HL-60/S4 treated with phorbol 12-myristate 13-acetate at 8.2 ng/mL for 4 days and 3 days (cell line): ENCODE data around the gene PATZ1.

Experiments
- in situ Hi-C: fragments of 300-500 bp; cut with MboI; formaldehyde crosslinking; loops from 2 replicates; pipeline ENCODE4 v1.15.0; 2022; ENCODE audit warnings: low sequenced_read_pairs

The PATZ1 gene

GRCh38 chr22:31284281-31285155, 61.6 kb downstream of the PATZ1 start:
- in situ Hi-C loops: no loop called here

GRCh38 chr22:31282748-31283468, 63.2 kb downstream of the PATZ1 start:
- in situ Hi-C loops: no loop called here

GRCh38 chr22:31281733-31282132, 64.4 kb downstream of the PATZ1 start:
- in situ Hi-C loops: no loop called here

GRCh38 chr22:31279821-31280505, 66.2 kb downstream of the PATZ1 start:
- in situ Hi-C loops: no loop called here

GRCh38 chr22:31279327-31279669, 66.8 kb downstream of the PATZ1 start:
- in situ Hi-C loops: no loop called here

GRCh38 chr22:31278626-31279326, 67.4 kb downstream of the PATZ1 start:
- in situ Hi-C loops: no loop called here

GRCh38 chr22:31278151-31278621, 68.0 kb downstream of the PATZ1 start:
- in situ Hi-C loops: no loop called here

GRCh38 chr22:31277741-31278140, 68.4 kb downstream of the PATZ1 start:
- in situ Hi-C loops: no loop called here

GRCh38 chr22:31276426-31277167, 69.5 kb downstream of the PATZ1 start:
- in situ Hi-C loops: no loop called here
